Measurements from ENCODE around the gene PCBP2. TPM values are rescaled to one million over a fixed set of nuclear protein-coding genes. Genes with fewer than 3 reads are reported as not detected.

The PCBP2 gene
- total and polyA plus RNA-seq, 11 donors, result 290 to 642 (median 478) TPM

GRCh38 chr12:53505086-53505485 lies 53.2 kb downstream of the PCBP2 start:
- Histone ChIP-seq H3K9me3 (no peaks in the 10 kb centered on the region), H3K36me3 (peaks cover 0 to 42% (median 26%) of the 10 kb centered on the region in 9 donors), H3K27me3 (no peaks in the 10 kb centered on the region), H3K4me3 (no peak overlapping the region), H3K27ac (peak overlapping the region in 1 of 12 donors; percentile 10), H3K4me1 (peaks cover 5 to 43% (median 30%) of the 10 kb centered on the region in 12 donors)
- no peak for DNase-seq
- intact Hi-C loops (cut with DNase I), result loop anchor here in 9 of 10 donors (5.0 to 10.0 kb wide), 6 partner anchors 78 to 290 kb away; partner anchors contain the start of genes AAAS (in 6 of the 9) and AMHR2 (in 1 of the 9)
- 79 to 90% (median 87%) methylated on average over 9 to 10 of the region's 10 CpGs for WGBS, 4 donors
- ATAC-seq, result no peak
- no peak for TF ChIP-seq POLR2A (IDR thresholded peaks at IDR 0.05)
- no peak for TF ChIP-seq CTCF (IDR thresholded peaks at IDR 0.05)

GRCh38 chr12:53505555-53506449 lies 53.9 kb downstream of the PCBP2 start:
- Histone ChIP-seq H3K36me3 (peaks cover 0 to 49% (median 32%) of the 10 kb centered on the region in 9 donors), H3K27me3 (no peaks in the 10 kb centered on the region), H3K9me3 (no peaks in the 10 kb centered on the region), H3K4me3 (no peak overlapping the region), H3K4me1 (peaks cover 5 to 40% (median 27%) of the 10 kb centered on the region in 12 donors), H3K27ac (peak overlapping the region in 1 of 12 donors; percentile 10)
- 83 to 90% (median 85%) methylated on average over 13 to 19 of the region's 19 CpGs for WGBS, 4 donors
- DNase-seq (no peak), ATAC-seq (no peak)
- intact Hi-C loops (cut with DNase I), result loop anchor here in 9 of 10 donors (2.0 to 10.0 kb wide), 7 partner anchors 79 to 291 kb away; partner anchors contain the start of genes AAAS (in 6 of the 9) and AMHR2 (in 1 of the 9)
- TF ChIP-seq CTCF (IDR thresholded peaks at IDR 0.05), result no peak
- no peak for TF ChIP-seq POLR2A (IDR thresholded peaks at IDR 0.05)

GRCh38 chr12:53506450-53506785 lies 54.5 kb downstream of the PCBP2 start:
- DNase-seq (no peak), ATAC-seq (no peak)
- Histone ChIP-seq H3K36me3 (peaks cover 0 to 55% (median 38%) of the 10 kb centered on the region in 9 donors), H3K4me1 (peaks cover 5 to 40% (median 27%) of the 10 kb centered on the region in 12 donors), H3K27ac (no peak overlapping the region), H3K27me3 (no peaks in the 10 kb centered on the region), H3K9me3 (no peaks in the 10 kb centered on the region), H3K4me3 (no peak overlapping the region)
- TF ChIP-seq POLR2A (IDR thresholded peaks at IDR 0.05), result no peak
- TF ChIP-seq CTCF (IDR thresholded peaks at IDR 0.05), result no peak
- WGBS, 4 donors, result 20 to 46% (median 29%) methylated on average over 2 of the region's 2 CpGs
- intact Hi-C loops (cut with DNase I), result loop anchor here in 9 of 10 donors (2.0 to 10.0 kb wide), 7 partner anchors 79 to 292 kb away; partner anchors contain the start of genes AAAS (in 6 of the 9) and AMHR2 (in 1 of the 9)
